Neuronal stem cell (in vitro differentiated cells): ENCODE results near the gene SHMT2.

Source experiments
- DNase-seq: peaks from one replicate; pipeline ENCODE4 v3.0.0-alpha.2; 2013; ENCODE audit warnings: low spot score
- H2AFZ ChIP-seq: one replicate; pipeline ENCODE4 v1.6.1; 2013; ENCODE audit warnings: mild to moderate bottlenecking, low read length, inconsistent platforms
- H2AK5ac ChIP-seq: 2 replicates; pipeline ENCODE4 v1.6.1; 2013; ENCODE audit warnings: low read depth, mild to moderate bottlenecking, inconsistent platforms, low read length, moderate library complexity, mixed read lengths
- H2BK120ac ChIP-seq: 2 replicates; pipeline ENCODE4 v1.6.1; 2013; ENCODE audit warnings: low read depth, mild to moderate bottlenecking, inconsistent platforms, low read length, moderate library complexity, mixed read lengths
- H2BK12ac ChIP-seq: one replicate; pipeline ENCODE4 v1.6.1; 2013; ENCODE audit warnings: low read length, inconsistent platforms
- H2BK15ac ChIP-seq: 2 replicates; pipeline ENCODE4 v1.6.1; 2013; ENCODE audit warnings: mild to moderate bottlenecking, low read length, inconsistent platforms, mixed read lengths
- H2BK5ac ChIP-seq: one replicate; pipeline ENCODE4 v1.6.1; 2013; ENCODE audit warnings: inconsistent platforms, mild to moderate bottlenecking, low read length, moderate library complexity
- H3K14ac ChIP-seq: one replicate; pipeline ENCODE4 v1.6.1; 2013; ENCODE audit warnings: low read length, inconsistent platforms
- H3K18ac ChIP-seq: 2 replicates; pipeline ENCODE4 v1.6.1; 2013; ENCODE audit warnings: low read length, inconsistent platforms
- H3K23ac ChIP-seq: 2 replicates; pipeline ENCODE4 v1.6.1; 2013; ENCODE audit warnings: low read depth, mild to moderate bottlenecking, mixed read lengths, low read length, inconsistent platforms; ENCODE audit not compliant: poor library complexity
- H3K27ac ChIP-seq: replicated peaks from 3 replicates; pipeline ENCODE4 v1.5.1; 2013; ENCODE audit warnings: low read length, inconsistent platforms
- H3K27me3 ChIP-seq, 3 experiments: 2 replicates each; pipeline ENCODE4 v1.6.1; 2013; ENCODE audit warnings: low read length in 3 of 3, mild to moderate bottlenecking in 2 of 3, inconsistent platforms in 1 of 3, low read depth in 1 of 3, mixed read lengths in 1 of 3, moderate library complexity in 1 of 3; ENCODE audit not compliant: control insufficient read depth in 3 of 3, insufficient read depth in 3 of 3
- H3K36me3 ChIP-seq, 2 donors: replicated peaks in 1 of 2; 2 replicates each; pipeline ENCODE4 v1.6.1; 2013; ENCODE audit warnings: low read length in 2 of 2; ENCODE audit not compliant: control insufficient read depth in 2 of 2, insufficient read depth in 2 of 2
- H3K4ac ChIP-seq: 2 replicates; pipeline ENCODE4 v1.6.1; 2013; ENCODE audit warnings: inconsistent platforms, mild to moderate bottlenecking, low read length, moderate library complexity
- H3K4me1 ChIP-seq, 2 donors: 1 replicate in 1 of 2; 2 replicates in 1 of 2; pipeline ENCODE4 v1.6.1; 2013; ENCODE audit warnings: low read length in 2 of 2, low read depth in 1 of 2; ENCODE audit not compliant: control insufficient read depth in 2 of 2, insufficient read depth in 1 of 2
- H3K4me2 ChIP-seq: one replicate; pipeline ENCODE4 v1.6.1; 2013; ENCODE audit warnings: mild to moderate bottlenecking, low read length, inconsistent platforms; ENCODE audit not compliant: insufficient read depth, poor library complexity, severe bottlenecking
- H3K4me3 ChIP-seq, 2 donors: 2 replicates each; pipeline ENCODE4 v1.5.1; 2013; ENCODE audit warnings: low read length in 2 of 2, mild to moderate bottlenecking in 2 of 2, inconsistent platforms in 1 of 2, moderate library complexity in 1 of 2
- H3K79me1 ChIP-seq: one replicate; pipeline ENCODE4 v1.6.1; 2013; ENCODE audit warnings: low read depth, mild to moderate bottlenecking, inconsistent platforms, low read length, moderate library complexity
- H3K9ac ChIP-seq: one replicate; pipeline ENCODE4 v1.6.1; 2013; ENCODE audit warnings: mild to moderate bottlenecking, low read depth, low read length, inconsistent platforms; ENCODE audit not compliant: poor library complexity
- H3K9me3 ChIP-seq, 2 donors: replicated peaks in 1 of 2; 2 replicates each; pipeline versions ENCODE3 to v1.6.1; 2013; ENCODE audit warnings: low read length in 2 of 2, mild to moderate bottlenecking in 2 of 2, inconsistent platforms in 1 of 2, low read depth in 1 of 2, mixed read lengths in 1 of 2, moderate library complexity in 1 of 2; ENCODE audit not compliant: control insufficient read depth in 2 of 2, insufficient read depth in 1 of 2
- H4K8ac ChIP-seq: one replicate; pipeline ENCODE4 v1.6.1; 2013; ENCODE audit warnings: low read depth, mild to moderate bottlenecking, inconsistent platforms, low read length, moderate library complexity
- H4K91ac ChIP-seq: one replicate; pipeline ENCODE4 v1.6.1; 2013; ENCODE audit warnings: low read length, low read depth, mild to moderate bottlenecking, inconsistent platforms; ENCODE audit not compliant: poor library complexity
- WGBS, 2 donors: extraction: QIAGEN DNeasy Blood & Tissue Kit; methylation state at CpG; one replicate each; pipeline ENCODE4 v1.1.7; 2013; ENCODE audit warnings: missing lambda C conversion rate in 2 of 2, mixed read lengths in 1 of 2; ENCODE audit not compliant: insufficient read length in 2 of 2, insufficient replicate concordance in 1 of 2; ENCODE audit errors: extremely low coverage in 2 of 2; 5-methylcytosine and 5-hydroxymethylcytosine counted together

The SHMT2 gene

GRCh38 chr12:57204454-57204853 lies 25.1 kb upstream of the SHMT2 start:
- Histone ChIP-seq H3K36me3 (peaks cover 78 to 95% of the 10 kb centered on the region in 2 donors), H3K79me1 (peaks cover 5% of the 10 kb centered on the region), H3K9ac (no peak overlapping the region), H3K4ac (no peak overlapping the region), H2BK5ac (peak overlapping the region; percentile 39), H3K4me3 (no peak overlapping the region), H2AK5ac (no peak overlapping the region), H2BK15ac (no peak overlapping the region), H4K8ac (peak overlapping the region; percentile 82), H3K27me3 (no peaks in the 10 kb centered on the region), H3K18ac (no peak overlapping the region), H4K91ac (no peak overlapping the region), H3K14ac (no peak overlapping the region), H3K4me1 (no peaks in the 10 kb centered on the region), H3K4me2 (no peak overlapping the region), H3K23ac (no peak overlapping the region), H3K27ac (no peak overlapping the region), H2BK120ac (no peak overlapping the region), H2AFZ (no peak overlapping the region), H3K9me3 (peaks cover 0 to 1% of the 10 kb centered on the region in 2 donors), H2BK12ac (no peak overlapping the region)
- no peak for DNase-seq
- WGBS, 2 donors: no CpG with 5 or more reads among the region's 19 CpGs

GRCh38 chr12:57205186-57205585 lies 24.3 kb upstream of the SHMT2 start:
- H4K91ac ChIP-seq: no peak overlapping the region

DNA sequence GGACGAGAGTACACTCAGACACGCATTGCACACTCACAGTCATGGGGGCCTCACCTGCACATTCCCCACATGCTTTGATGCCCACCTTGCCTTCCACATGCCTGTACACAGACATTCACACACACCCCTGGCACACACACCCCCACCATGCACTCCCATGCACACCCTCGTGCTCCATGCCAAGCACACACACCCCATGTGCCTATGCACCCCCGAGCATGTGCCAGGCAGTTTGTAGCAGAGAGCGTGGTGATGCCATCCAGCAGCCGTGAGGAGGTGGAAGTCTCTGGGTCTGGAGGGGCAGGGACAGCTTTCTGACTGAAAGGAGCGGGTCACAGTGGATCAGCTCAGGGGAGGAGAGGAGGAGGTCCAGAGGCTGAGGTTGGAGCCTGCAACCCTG lies 23.6 kb upstream of the SHMT2 start:
- Histone ChIP-seq H3K9me3 (peaks cover 0 to 1% of the 10 kb centered on the region in 2 donors), H3K4me1 (no peaks in the 10 kb centered on the region), H2BK5ac (no peak overlapping the region), H4K91ac (no peak overlapping the region), H3K27ac (no peak overlapping the region), H3K18ac (no peak overlapping the region), H2BK15ac (no peak overlapping the region), H3K79me1 (peaks cover 3% of the 10 kb centered on the region), H2BK12ac (no peak overlapping the region), H3K14ac (no peak overlapping the region), H4K8ac (no peak overlapping the region), H2BK120ac (peak overlapping the region; percentile 94), H3K9ac (peak overlapping the region; percentile 60), H2AK5ac (no peak overlapping the region), H3K4me3 (peak overlapping the region in 1 of 2 donors; percentile 27), H3K36me3 (peaks cover 81 to 95% of the 10 kb centered on the region in 2 donors), H3K27me3 (no peaks in the 10 kb centered on the region), H2AFZ (no peak overlapping the region), H3K23ac (peak overlapping the region; percentile 34), H3K4ac (no peak overlapping the region), H3K4me2 (no peak overlapping the region)
- no CpG with 5 or more reads among the region's 7 CpGs for WGBS, 2 donors
- DNase-seq: no peak

More at GRCh38 chr12:57205186-57205585, 24.3 kb upstream of the SHMT2 start:
- H3K27ac ChIP-seq: no peak overlapping the region
- WGBS, 2 donors: no CpG with 5 or more reads among the region's 26 CpGs
- H2AK5ac ChIP-seq: no peak overlapping the region
- no peak overlapping the region for H4K8ac ChIP-seq
- H3K9ac ChIP-seq: peak overlapping the region; percentile 12
- no peak overlapping the region for H2BK15ac ChIP-seq
- no peak overlapping the region for H2BK120ac ChIP-seq
- no peak overlapping the region for H2AFZ ChIP-seq
- H2BK5ac ChIP-seq: no peak overlapping the region
- H3K36me3 ChIP-seq: peaks cover 78 to 95% of the 10 kb centered on the region in 2 donors
- no peaks in the 10 kb centered on the region for H3K4me1 ChIP-seq
- no peak overlapping the region for H3K4me3 ChIP-seq
- no peak for DNase-seq
- no peaks in the 10 kb centered on the region for H3K27me3 ChIP-seq
- no peak overlapping the region for H3K4ac ChIP-seq
- H3K14ac ChIP-seq: no peak overlapping the region
- H3K79me1 ChIP-seq: peaks cover 3% of the 10 kb centered on the region
- no peak overlapping the region for H3K23ac ChIP-seq
- H2BK12ac ChIP-seq: no peak overlapping the region
- H3K4me2 ChIP-seq: no peak overlapping the region
- H3K18ac ChIP-seq: peak overlapping the region; percentile 38
- peaks cover 0 to 1% of the 10 kb centered on the region in 2 donors for H3K9me3 ChIP-seq

DNA sequence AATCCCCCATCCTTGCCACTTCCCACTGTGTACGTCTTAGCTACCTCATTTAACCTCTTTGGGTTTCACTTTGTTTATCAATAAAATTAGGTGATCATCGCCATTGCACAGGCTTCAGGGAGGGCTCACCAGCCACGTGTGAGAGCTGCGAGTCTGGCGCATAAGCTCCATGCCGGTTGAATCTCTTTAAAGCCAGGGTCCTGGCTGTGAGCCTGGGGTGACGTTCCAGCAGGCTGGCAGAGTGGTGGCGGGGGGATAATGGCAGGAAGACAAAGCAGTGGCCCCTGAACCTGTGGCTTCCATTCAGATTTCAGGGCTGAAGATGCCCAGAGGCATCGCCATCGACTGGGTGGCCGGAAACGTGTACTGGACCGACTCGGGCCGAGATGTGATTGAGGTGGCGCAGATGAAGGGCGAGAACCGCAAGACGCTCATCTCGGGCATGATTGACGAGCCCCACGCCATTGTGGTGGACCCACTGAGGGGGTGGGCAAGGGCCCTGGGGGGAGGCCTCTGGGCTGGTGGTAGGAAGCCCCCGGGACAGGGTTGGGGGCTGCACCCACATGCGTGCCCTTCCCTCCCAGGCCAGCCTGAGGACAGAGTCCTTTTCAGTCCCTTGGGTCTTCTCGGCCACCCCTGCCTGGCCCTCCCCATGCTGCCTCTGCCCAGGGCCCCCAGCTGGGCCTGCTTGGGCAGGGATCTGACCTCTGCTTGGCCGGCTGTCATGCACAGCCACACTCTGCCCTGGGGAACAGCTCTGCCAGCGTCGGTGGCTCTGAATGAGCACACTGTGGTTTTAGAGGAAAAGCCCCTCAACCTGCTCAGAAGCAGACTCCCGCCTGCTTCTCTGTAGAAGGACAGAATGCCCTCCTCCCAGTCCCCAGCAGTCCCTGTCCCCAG lies 21.5 kb upstream of the SHMT2 start:
- WGBS, 2 donors: no CpG with 5 or more reads among the region's 29 CpGs
- H3K36me3 ChIP-seq: peaks cover 72 to 95% of the 10 kb centered on the region in 2 donors
- no peak overlapping the region for H2AK5ac ChIP-seq
- H4K91ac ChIP-seq: no peak overlapping the region
- no peaks in the 10 kb centered on the region for H3K79me1 ChIP-seq
- H3K27me3 ChIP-seq: no peaks in the 10 kb centered on the region
- H4K8ac ChIP-seq: no peak overlapping the region
- H3K9me3 ChIP-seq: peaks cover 0 to 1% of the 10 kb centered on the region in 2 donors
- H3K4ac ChIP-seq: no peak overlapping the region
- H3K4me1 ChIP-seq: no peaks in the 10 kb centered on the region
- H3K18ac ChIP-seq: no peak overlapping the region
- H2BK12ac ChIP-seq: no peak overlapping the region
- H3K4me2 ChIP-seq: no peak overlapping the region
- H2AFZ ChIP-seq: no peak overlapping the region
- DNase-seq: no peak
- H2BK120ac ChIP-seq: no peak overlapping the region
- H3K14ac ChIP-seq: no peak overlapping the region
- H2BK5ac ChIP-seq: no peak overlapping the region
- H3K27ac ChIP-seq: no peak overlapping the region
- no peak overlapping the region for H3K23ac ChIP-seq
- H2BK15ac ChIP-seq: no peak overlapping the region
- H3K9ac ChIP-seq: no peak overlapping the region
- H3K4me3 ChIP-seq: no peak overlapping the region
